NB4 (cell line): ENCODE results near the gene SLC2A2.
A peak's percentile ranks its signal among the peaks of the same experiment; 100 is the strongest.

Source experiments
- DNase-seq: peaks from one replicate; pipeline ENCODE4 v3.0.0; 2010; ENCODE audit warnings: low read depth
- H3K4me3 ChIP-seq: one replicate; pipeline ENCODE4 v1.5.1; 2011; ENCODE audit warnings: mild to moderate bottlenecking, low read depth, low read length, moderate library complexity
- CTCF ChIP-seq: IDR thresholded peaks from one replicate; pipeline ENCODE4 v1.5.1; 2012; ENCODE audit warnings: low read depth, low read length
- MAX ChIP-seq: IDR thresholded peaks from 2 replicates; pipeline ENCODE4 v1.6.1; 2011; ENCODE audit warnings: low read depth, low read length
- MYC ChIP-seq: IDR thresholded peaks from 2 replicates; pipeline ENCODE4 v1.6.1; 2011; ENCODE audit warnings: low read depth, low read length
- POLR2A ChIP-seq: IDR thresholded peaks from 2 replicates; pipeline ENCODE4 v1.6.1; 2011; ENCODE audit warnings: mild to moderate bottlenecking; ENCODE audit not compliant: insufficient read length; ENCODE audit errors: extremely low read depth

SLC2A2 gene

GRCh38 chr3:171028025-171028778, 1.7 kb upstream of the SLC2A2 start:
- no peak for DNase-seq
- TF ChIP-seq MYC (no peak), POLR2A (no peak), MAX (no peak), CTCF (no peak)
- H3K4me3 ChIP-seq: no peak overlapping the region

- H3K4me3 ChIP-seq: no peak overlapping the region
- no peak for TF ChIP-seq MYC
- TF ChIP-seq POLR2A: no peak
- no peak for TF ChIP-seq CTCF
- TF ChIP-seq MAX: no peak
- DNase-seq: no peak
Measured at GRCh38 chr3:171023566-171023965, 3.0 kb downstream of the SLC2A2 start.

DNA sequence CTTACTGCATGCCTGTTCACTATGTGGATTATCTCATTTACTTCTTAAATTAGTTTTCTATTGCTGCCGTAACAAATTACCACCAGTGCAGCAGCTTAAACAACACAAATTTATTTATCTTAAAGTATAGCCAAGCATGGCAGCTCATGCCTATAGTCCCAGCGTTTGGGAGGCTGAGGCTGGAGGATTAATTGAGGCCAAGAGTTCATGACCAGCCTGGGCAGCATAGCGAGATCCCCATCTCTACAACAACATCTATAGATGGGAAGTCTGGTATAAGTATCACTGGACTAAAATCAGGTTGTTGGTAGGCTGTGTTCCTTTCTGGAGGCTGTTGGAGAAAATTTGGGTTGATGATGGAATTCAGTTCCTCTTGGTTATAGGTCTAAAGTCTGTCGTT, 5.1 kb downstream of the SLC2A2 start:
- TF ChIP-seq MAX (no peak), MYC (no peak), CTCF (no peak), POLR2A (no peak)
- DNase-seq: no peak
- H3K4me3 ChIP-seq: no peak overlapping the region

DNA sequence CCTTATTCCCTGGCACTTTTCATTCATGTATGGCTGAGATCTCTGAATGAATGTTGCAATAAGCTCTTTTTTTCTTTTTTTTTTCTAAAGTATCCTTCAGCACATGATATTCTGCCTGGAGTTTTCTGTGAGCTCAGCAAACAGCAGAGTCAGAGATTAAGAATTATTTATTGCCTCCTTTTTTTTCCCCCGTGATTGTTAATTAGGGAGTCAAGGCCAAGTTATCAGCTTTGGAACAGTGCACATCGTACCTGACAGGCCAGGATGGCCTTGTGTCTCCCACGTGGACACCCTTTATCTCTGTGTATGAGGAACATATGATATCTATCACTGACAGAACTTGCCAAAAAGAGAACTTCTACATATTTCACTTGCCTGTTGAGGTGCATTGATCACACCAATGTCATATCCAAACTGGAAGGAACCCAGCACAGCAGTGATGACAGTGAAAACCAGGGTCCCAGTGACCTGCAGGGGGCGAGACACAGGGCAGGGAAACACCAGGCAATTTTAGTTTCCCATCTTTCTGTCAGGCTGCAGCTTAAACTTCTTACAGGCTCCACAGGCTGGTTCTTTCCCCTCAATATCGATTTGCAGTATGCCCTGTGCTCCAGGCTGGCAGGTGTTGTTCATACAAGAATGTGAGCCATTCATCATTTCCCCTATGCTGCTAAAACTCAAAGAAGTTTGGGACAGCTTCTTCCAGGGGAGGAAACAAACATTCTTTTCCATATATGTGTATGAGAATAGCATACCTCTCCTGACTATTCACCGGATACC, 8.2 kb downstream of the SLC2A2 start:
- DNase-seq: peak; percentile 2
- TF ChIP-seq MYC: no peak
- TF ChIP-seq CTCF: peak; percentile 27
- TF ChIP-seq MAX: no peak
- TF ChIP-seq POLR2A: no peak
- no peak overlapping the region for H3K4me3 ChIP-seq

DNA sequence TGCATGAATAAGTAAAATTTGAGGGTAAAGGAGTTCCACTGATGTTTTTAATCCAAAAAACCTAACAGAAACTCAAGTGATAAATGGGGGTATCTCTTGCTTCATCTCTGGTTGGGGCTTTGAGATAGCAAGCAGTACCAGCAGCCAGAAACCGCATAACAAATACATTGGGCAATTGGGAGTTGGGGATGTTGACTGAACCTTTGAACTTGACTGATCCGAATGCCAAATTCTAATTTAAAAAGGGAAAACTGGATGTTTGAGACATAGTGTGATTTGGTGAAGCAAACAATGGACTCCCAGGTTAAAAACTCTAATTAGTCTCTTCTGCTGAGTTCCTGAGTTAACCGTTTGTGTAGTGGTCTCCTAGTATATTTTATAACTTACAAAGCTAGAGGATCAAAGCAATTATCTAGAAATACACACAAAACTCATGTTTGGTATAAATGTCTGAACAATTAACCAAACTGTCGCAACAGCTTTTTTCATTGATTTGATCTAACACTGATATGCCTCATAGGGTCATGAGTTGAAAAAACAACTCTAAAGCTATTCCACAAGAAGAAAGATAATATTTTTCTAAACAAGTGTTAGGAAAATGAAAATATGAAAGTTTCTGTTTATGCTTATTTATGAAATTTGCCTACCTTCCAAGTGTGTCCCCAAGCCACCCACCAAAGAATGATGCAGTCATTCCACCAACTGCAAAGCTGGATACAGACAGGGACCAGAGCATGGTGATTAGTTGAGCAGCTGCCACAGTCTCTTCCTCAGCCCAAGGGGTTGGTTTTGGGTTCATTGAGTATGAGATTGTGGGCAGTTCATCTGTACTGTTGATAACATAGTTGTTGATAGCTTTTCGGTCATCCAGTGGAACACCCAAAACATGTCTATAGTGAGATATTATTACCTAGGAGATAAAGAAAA, 12.4 kb downstream of the SLC2A2 start:
- no peak for DNase-seq
- H3K4me3 ChIP-seq: no peak overlapping the region
- TF ChIP-seq MAX (no peak), MYC (no peak), POLR2A (no peak), CTCF (no peak)
